HG03025 (cell line): ENCODE measurements around the gene URM1.

Experiments used
- ATAC-seq: cut with Tn5 transposase; IDR thresholded peaks from one replicate; pipeline ENCODE4 v1.9.1; 2021; ENCODE audit warnings: mild to moderate bottlenecking, moderate library complexity; ENCODE audit not compliant: unreplicated experiment, low FRiP score

The URM1 gene

DNA sequence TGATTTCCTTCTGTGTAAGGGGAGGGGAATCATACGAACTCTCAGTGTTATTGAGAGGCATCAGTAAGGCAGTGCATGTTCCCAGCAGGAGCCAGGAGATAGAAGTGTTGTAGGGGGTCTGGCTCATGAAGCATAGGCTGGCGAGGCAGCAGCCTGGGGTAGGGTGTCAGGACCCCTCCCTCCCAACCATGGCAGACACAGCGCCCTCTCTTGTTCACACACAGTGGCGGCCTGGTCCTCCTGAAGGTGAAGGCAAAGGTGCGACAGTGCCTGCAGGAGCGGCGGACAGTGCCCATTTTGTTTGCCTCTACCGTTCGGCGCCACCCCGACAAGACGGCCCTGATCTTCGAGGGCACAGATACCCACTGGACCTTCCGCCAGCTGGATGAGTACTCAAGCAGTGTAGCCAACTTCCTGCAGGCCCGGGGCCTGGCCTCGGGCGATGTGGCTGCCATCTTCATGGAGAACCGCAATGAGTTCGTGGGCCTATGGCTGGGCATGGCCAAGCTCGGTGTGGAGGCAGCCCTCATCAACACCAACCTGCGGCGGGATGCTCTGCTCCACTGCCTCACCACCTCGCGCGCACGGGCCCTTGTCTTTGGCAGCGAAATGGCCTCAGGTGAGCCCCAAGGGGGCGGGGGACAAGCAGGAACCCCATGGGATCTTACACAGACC, 26.1 kb upstream of the URM1 start:
- no peak for ATAC-seq

DNA sequence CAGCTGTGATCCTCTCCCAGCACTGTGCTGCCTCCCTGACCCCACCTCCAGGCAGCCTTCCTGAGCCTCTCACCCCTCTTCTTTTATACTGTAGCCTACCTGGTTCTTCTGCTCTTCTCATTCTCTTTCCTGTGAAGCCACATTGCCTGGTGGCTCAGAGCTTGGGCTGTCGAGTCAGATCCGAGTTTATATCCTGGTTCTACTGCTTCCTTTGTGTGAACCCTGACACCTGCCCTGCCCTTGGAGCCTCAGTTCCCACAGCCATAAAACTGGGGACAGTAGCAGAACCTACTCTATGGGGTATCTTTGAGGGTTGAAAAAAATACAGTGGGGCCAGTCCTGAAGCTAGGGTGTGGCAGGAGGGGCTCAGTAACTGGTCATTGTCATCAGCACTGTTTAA, 22.0 kb upstream of the URM1 start:
- no peak for ATAC-seq

- ATAC-seq: no peak
Observed at GRCh38 chr9:128349772-128350171, 21.4 kb upstream of the URM1 start.

- no peak for ATAC-seq
Observed at GRCh38 chr9:128355451-128355850, 15.7 kb upstream of the URM1 start.

- no peak for ATAC-seq
Observed at GRCh38 chr9:128358090-128358489, 13.1 kb upstream of the URM1 start.

GRCh38 chr9:128358861-128359260, 12.3 kb upstream of the URM1 start:
- ATAC-seq: no peak

DNA sequence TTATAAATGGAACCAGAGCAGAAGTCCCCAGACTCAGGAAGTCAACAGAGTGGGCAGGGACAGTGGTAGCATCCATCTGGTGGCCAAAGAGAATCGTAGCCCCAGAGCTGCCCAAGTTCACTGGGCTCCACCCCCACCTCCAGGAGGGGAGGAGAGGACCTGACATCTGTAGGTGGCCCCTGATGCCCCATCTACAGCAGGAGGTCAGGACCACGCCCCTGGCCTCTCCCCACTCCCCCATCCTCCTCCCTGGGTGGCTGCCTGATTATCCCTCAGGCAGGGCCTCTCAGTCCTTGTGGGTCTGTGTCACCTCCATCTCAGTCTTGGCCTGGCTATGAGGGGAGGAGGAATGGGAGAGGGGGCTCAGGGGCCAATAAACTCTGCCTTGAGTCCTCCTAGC, 10.3 kb upstream of the URM1 start:
- ATAC-seq: no peak

DNA sequence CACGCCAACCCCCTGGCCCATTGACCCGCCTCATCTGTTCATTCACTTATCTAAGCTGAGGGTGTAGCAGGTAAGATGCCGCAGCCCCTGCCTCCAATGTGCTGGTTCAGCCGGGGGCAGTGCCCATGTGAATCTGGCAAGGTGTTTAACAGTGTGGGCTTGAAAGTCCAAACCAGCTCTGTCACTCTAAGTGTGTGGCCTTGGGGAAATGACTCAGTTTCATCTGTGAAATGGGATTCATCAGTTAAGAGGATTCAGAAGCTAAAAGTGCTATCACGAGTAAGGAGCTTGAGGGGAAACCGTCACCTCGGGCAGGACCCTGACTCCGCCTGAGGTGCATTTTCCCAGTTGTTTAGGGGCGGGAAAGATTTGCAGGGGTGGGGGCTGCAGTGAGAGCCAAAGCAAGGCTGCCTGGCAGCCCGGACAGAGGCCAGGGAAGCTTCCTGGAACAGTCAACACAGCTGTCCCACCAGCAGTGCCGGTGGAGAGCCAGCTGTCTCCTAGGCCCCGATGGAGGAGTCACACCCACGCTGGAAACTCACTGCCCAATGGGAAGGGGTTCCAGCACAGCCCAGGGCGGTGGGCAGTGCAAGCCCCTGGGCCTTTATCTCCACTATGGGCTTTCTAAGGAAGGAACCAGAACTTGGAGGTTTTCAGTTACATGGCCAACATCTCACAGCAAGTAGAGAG, 9.7 kb upstream of the URM1 start:
- ATAC-seq: no peak

- no peak for ATAC-seq
Observed at GRCh38 chr9:128361986-128362646, 9.1 kb upstream of the URM1 start.

GRCh38 chr9:128362774-128363173, 8.4 kb upstream of the URM1 start:
- ATAC-seq: no peak

DNA sequence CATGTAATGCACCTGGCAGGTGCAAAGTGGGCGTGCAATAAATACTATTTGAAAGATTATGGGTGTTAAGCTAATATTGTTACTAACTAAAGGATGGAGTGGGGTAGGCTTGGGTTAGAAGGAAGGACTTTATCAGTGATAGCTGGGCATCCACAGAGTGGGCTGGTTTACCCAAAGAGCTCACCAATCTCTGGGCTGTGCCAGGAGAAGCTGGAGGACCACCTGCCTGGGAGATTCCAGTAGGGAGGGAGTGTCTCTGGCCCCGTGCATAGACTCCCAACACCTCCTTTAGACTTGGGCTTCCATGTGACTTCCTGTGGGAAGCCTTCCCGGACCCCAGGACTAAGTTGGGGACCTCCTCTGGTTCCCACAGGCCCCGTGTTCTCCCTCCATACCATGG, 5.6 kb upstream of the URM1 start:
- no peak for ATAC-seq

DNA sequence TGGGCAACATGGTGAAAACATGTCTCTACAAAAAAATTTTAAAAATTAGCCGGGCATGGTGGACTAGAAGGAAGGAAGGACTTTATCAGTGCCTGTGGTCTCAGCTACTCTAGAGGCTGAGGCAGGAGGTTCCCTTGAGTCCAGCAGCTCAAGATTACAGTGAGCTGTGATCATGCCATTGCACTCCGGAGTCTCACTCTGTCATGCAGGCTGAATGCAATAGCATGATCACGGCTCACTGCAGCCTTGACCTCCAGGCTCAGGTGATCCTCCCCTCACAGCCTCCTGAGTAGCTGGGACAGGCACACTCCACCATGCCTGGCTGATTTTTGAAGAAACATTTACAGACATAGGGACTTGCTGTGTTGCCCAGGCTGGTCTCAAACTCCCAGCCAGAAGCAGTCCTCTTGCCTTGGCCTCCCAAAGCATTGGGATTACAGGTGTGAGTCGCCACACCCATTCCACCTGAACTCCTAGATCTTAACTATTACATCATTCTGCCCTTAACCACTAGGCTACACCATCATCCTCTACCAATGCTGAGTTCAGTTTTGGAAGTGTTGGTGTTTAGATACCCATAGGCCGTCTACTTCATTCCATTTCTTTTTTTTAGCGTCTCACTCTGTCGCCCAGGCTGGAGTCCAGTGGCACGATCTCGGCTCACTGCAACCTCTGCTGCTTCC, 2.0 kb upstream of the URM1 start:
- no peak for ATAC-seq

DNA sequence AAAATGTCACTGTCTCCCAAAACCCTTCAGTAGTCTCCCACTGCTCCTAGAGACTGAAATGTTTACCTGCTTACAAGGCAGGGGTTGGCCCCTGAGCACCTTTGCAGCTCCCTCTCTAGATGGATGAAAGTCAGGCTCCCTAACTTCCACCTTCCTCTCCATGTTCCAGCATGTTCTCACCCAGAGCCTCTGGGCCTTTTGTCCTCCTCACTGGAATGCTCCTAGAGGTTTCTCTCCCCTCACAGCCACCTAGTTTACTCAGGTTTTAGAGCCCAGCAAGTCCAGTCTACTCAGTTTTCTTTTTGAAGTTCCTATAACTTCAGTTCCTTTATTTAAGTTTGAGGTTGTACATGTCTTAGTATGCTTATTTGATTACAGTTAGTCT, 815 bp upstream of the URM1 start:
- no peak for ATAC-seq

- peak; percentile 30 for ATAC-seq
Observed at GRCh38 chr9:128371630-128372117, 500 bp downstream of the URM1 start.

DNA sequence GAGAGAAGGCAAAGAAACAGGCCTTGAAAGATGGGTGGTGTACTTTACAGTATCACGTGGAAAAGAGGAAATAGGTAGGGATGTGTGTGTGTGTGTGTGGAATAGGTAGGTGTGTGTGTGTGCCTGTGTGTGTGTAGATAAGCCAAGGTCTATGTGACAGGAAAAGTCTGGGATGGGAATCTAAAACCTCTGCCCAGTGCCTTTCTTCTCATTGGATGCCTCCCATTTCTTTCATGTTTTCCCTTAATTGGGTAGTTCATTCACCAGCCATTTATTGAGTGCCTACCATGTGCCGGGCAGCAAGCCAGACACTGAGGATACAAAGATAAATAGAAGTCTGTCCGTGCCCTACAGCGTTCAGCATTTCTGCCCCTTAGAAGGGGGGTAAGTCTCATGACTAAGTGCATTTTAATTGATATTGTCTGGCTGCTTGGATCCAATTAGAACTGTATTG, 1.0 kb downstream of the URM1 start:
- no peak for ATAC-seq

GRCh38 chr9:128372784-128373183, 1.6 kb downstream of the URM1 start:
- ATAC-seq: no peak

- no peak for ATAC-seq
Observed at GRCh38 chr9:128374221-128374675, 3.1 kb downstream of the URM1 start.

GRCh38 chr9:128375865-128376264, 4.7 kb downstream of the URM1 start:
- no peak for ATAC-seq

DNA sequence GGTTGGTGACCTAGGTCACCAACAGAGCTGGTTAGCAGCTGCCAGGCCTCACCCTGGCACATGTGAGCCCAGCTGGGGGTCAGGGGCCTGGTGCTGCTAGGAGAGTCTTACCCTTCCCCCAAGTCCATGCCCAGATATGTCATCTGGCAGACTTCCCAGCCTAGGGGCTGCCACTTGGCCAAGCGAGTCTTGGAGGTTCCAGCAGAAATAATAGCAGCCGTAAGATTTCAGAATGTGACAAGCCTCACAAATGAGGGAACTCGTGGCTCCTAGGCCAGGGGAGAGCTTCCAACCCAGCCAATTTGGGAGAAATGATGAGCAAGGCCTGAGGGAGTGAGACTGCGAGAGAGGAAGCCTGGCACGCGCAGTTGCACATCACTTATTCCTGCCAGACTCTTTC, 11.1 kb downstream of the URM1 start:
- ATAC-seq: no peak

- no peak for ATAC-seq
Observed at GRCh38 chr9:128383007-128383753, 12.0 kb downstream of the URM1 start.
